Measurements from ENCODE around the gene ETS2. TPM values are rescaled to one million over a fixed set of nuclear protein-coding genes. Genes with fewer than 3 reads are reported as not detected.

ETS2 gene
- total RNA-seq, 1 donor from 2014 or later = 43.9 TPM

DNA sequence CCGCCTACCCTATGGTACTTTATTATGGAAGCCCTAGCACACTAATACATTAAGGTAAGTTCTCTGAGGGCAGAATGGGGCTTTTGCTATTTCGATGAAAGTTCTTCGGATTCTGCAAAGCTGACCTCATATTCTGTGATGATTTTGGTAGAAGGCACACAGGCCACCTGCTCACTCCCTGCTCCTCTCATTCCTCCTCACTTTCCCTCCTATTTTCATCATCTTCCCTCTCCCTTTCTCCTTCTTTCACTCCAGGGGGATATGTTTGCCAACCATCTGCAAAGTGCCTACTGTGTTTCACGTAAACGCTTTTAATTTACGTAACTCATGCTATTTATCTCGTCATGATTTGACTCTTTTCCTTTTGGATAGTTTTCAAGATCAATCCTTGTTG, 45.0 kb upstream of the ETS2 start:
- no peak overlapping the region for H3K4me3 Mint-ChIP-seq (ENCODE audit: low read depth)
- H3K27me3 Mint-ChIP-seq = no peaks in the 10 kb centered on the region
- TF ChIP-seq, protein P1, sequence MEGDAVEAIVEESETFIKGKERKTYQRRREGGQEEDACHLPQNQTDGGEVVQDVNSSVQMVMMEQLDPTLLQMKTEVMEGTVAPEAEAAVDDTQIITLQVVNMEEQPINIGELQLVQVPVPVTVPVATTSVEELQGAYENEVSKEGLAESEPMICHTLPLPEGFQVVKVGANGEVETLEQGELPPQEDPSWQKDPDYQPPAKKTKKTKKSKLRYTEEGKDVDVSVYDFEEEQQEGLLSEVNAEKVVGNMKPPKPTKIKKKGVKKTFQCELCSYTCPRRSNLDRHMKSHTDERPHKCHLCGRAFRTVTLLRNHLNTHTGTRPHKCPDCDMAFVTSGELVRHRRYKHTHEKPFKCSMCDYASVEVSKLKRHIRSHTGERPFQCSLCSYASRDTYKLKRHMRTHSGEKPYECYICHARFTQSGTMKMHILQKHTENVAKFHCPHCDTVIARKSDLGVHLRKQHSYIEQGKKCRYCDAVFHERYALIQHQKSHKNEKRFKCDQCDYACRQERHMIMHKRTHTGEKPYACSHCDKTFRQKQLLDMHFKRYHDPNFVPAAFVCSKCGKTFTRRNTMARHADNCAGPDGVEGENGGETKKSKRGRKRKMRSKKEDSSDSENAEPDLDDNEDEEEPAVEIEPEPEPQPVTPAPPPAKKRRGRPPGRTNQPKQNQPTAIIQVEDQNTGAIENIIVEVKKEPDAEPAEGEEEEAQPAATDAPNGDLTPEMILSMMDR (IDR thresholded peaks at IDR 0.05; ENCODE audit: unreplicated experiment) = no peak
- peaks cover 14% of the 10 kb centered on the region for H3K4me1 Mint-ChIP-seq (ENCODE audit: low read depth)
- H3K36me3 Mint-ChIP-seq (ENCODE audit: insufficient read depth) = no peaks in the 10 kb centered on the region
- DNase-seq (ENCODE audit: low spot score, unreplicated experiment) = no peak
- no peak overlapping the region for H3K27ac Mint-ChIP-seq
- H3K9me3 Mint-ChIP-seq (ENCODE audit: low read depth) = no peaks in the 10 kb centered on the region

DNA sequence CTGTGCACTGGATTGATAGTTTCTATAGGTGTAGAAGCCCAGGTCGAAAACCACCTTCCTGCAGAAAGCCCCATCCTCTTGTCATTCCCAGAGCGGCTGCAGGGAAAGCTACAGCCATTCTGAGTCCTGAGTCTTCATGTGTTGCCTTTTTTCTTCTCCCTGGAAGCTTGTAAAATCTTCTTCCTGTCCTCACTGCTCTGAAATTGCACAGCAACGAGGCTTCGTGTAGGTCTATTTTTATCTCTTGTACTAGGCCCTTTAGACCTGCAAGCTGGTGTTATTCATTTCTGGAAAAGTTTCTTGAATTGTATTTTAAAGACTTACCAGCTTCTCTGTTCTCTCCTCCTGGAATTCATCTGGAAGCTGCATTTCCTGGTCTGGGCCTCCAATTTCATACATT, 44.2 kb upstream of the ETS2 start:
- Mint-ChIP-seq H3K4me3 (ENCODE audit: low read depth) (no peak overlapping the region), H3K27ac (no peak overlapping the region), H3K9me3 (ENCODE audit: low read depth) (peaks cover 6% of the 10 kb centered on the region), H3K36me3 (ENCODE audit: insufficient read depth) (no peaks in the 10 kb centered on the region), H3K27me3 (no peaks in the 10 kb centered on the region), H3K4me1 (ENCODE audit: low read depth) (peaks cover 14% of the 10 kb centered on the region)
- TF ChIP-seq, protein P1 (IDR thresholded peaks at IDR 0.05; ENCODE audit: unreplicated experiment) = no peak
- no peak for DNase-seq (ENCODE audit: low spot score, unreplicated experiment)

DNA sequence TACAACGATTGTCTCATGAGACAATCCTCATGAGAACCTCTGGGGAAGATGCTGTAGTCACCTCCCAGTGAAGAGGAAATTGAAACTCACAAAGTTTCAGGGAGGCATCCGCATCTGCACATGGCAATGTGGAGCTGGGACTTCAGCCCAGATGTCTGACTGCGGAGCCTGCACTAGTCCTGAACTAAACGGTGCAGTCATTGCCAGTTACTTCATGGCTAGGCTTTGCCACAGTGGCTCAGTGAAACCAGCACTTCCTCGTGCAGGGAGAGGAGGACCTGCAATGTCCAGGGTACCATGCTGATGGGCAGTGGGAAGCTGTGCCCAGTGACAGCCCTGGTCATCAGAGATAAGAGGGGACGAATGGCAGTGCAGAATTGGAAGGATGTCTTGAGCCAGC, 40.7 kb upstream of the ETS2 start:
- Mint-ChIP-seq H3K9me3 (ENCODE audit: low read depth) (peaks cover 6% of the 10 kb centered on the region), H3K36me3 (ENCODE audit: insufficient read depth) (no peaks in the 10 kb centered on the region), H3K27ac (no peak overlapping the region), H3K4me3 (ENCODE audit: low read depth) (no peak overlapping the region), H3K4me1 (ENCODE audit: low read depth) (peaks cover 16% of the 10 kb centered on the region), H3K27me3 (no peaks in the 10 kb centered on the region)
- TF ChIP-seq, protein P1 (IDR thresholded peaks at IDR 0.05; ENCODE audit: unreplicated experiment) = no peak
- DNase-seq (ENCODE audit: low spot score, unreplicated experiment) = no peak

DNA sequence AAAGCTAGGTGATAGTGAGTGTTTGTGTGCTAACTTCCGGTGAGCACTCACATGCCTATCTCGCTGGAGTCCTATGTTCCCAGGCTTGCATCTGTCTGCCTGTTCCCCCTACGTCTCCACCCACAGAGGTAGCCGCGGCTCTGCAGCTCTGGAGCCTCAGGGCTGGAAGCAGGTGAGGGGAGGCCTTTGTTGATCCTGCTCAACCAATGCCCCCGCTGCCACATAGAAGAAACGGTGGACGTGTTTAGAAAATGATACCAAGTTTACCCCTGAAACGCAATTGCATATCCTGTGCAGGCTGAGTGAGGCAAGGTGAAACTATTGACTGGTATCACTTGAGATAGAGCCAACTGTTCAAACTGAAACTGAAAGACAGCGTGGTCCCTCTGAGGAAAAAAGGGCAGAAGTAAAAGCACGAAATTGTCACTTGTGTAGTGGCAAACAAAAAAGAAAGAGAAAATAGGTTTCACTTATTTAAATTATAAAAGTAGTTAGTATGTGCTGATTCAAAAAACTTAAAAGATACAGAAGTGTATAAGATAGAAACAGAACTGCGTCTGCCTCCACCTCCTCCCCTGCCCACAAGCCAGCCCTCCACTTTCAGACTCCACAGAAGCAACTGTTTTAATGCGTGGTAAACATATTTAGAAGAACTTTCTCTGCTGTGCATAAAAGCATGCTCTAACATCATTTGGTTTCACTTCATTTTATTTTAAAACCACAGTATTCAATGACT, 38.6 kb upstream of the ETS2 start:
- peak overlapping the region; percentile 95 for H3K27ac Mint-ChIP-seq
- no peaks in the 10 kb centered on the region for H3K27me3 Mint-ChIP-seq
- TF ChIP-seq, protein P1 (IDR thresholded peaks at IDR 0.05; ENCODE audit: unreplicated experiment) = no peak
- peak overlapping the region; percentile 9 for H3K4me3 Mint-ChIP-seq (ENCODE audit: low read depth)
- peaks cover 6% of the 10 kb centered on the region for H3K9me3 Mint-ChIP-seq (ENCODE audit: low read depth)
- H3K36me3 Mint-ChIP-seq (ENCODE audit: insufficient read depth) = no peaks in the 10 kb centered on the region
- no peak for DNase-seq (ENCODE audit: low spot score, unreplicated experiment)
- H3K4me1 Mint-ChIP-seq (ENCODE audit: low read depth) = peaks cover 28% of the 10 kb centered on the region

DNA sequence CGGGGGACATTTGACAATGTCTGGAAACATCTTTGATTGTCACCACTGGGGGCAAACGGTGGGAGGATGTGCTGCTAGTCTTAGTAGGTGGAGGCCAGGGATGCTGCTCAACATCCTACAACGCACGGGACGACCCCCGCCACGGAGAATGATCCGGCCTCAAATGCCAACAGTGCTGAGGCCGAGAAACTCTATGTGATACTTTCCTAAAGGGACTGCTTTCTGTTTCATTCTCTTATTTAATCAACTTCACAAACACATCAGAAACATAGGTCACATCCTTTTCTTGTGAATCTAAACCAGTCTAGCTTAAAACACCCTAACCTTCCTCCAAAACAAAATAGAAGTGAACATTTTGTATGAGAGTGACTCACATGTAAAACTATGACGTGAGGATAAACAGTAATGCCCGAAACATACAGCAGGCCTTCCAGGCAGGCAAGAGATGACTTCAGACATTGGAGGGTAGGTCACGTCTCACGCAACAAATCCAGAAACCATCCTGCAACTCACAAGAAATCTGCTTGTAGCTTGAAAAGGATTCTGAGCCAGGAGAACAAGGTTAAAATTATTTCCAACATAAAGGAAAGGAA, 37.2 kb upstream of the ETS2 start:
- Mint-ChIP-seq H3K27ac (no peak overlapping the region), H3K9me3 (ENCODE audit: low read depth) (peaks cover 6% of the 10 kb centered on the region), H3K4me1 (ENCODE audit: low read depth) (peaks cover 28% of the 10 kb centered on the region), H3K27me3 (no peaks in the 10 kb centered on the region), H3K4me3 (ENCODE audit: low read depth) (no peak overlapping the region), H3K36me3 (ENCODE audit: insufficient read depth) (no peaks in the 10 kb centered on the region)
- DNase-seq (ENCODE audit: low spot score, unreplicated experiment) = no peak
- TF ChIP-seq, protein P1 (IDR thresholded peaks at IDR 0.05; ENCODE audit: unreplicated experiment) = no peak

All from progenitor cell of endocrine pancreas (in vitro differentiated cells).